ENCODE data around the gene RARA. TPM values are rescaled to one million over a fixed set of nuclear protein-coding genes. Genes with fewer than 3 reads are reported as not detected.

Gene RARA
- polyA plus RNA-seq, 3 donors = 14.9 to 63.9 (median 29.4) TPM

GRCh38 chr17:40265337-40265736, 43.6 kb upstream of the RARA start:
- intact Hi-C loops (cut with micrococcal nuclease) = loop anchor here in 1 of 2 donors (5.0 kb wide), 1 partner anchor 33 kb away; no protein-coding TSS in a partner anchor
- Histone ChIP-seq H3K4me3 (replicated peaks in 1 of 3; ENCODE audit: low read depth in 2 of 3, low read length in 3 of 3) (no peak overlapping the region), H3K9me3 (replicated peaks in 1 of 2; ENCODE audit: control insufficient read depth in 1 of 2, insufficient read depth in 1 of 2, low read length in 2 of 2) (no peaks in the 10 kb centered on the region), H3K27ac (ENCODE audit: low read depth in 1 of 2, low read length in 2 of 2) (no peak overlapping the region), H3K27me3 (ENCODE audit: control insufficient read depth in 2 of 2, insufficient read depth in 2 of 2, low read length in 2 of 2) (no peaks in the 10 kb centered on the region), H3K36me3 (replicated peaks in 1 of 2; ENCODE audit: control insufficient read depth in 1 of 2, insufficient read depth in 2 of 2, low read length in 2 of 2) (peaks cover 69 to 92% of the 10 kb centered on the region in 2 donors), H3K4me1 (ENCODE audit: control insufficient read depth in 1 of 2, insufficient read depth in 2 of 2, low read length in 2 of 2) (no peaks in the 10 kb centered on the region), H3K9ac (ENCODE audit: insufficient read depth, low read length, poor library complexity, severe bottlenecking) (no peak overlapping the region), H3K4me2 (replicated peaks; ENCODE audit: extremely low read depth, low read length, poor library complexity, severe bottlenecking) (no peak overlapping the region), H4K20me1 (ENCODE audit: insufficient read depth, low read length) (peaks cover 30% of the 10 kb centered on the region), H2AFZ (ENCODE audit: insufficient read depth, low read depth, low read length, poor library complexity, severe bottlenecking) (no peak overlapping the region), H3K79me2 (ENCODE audit: insufficient read depth, low read length) (no peaks in the 10 kb centered on the region)
- DNase-seq = no peak
- WGBS (ENCODE audit: insufficient coverage) = 99% methylated on average over 5 of the region's 5 CpGs
- no peaks in the 10 kb centered on the region for H3K4me1 Mint-ChIP-seq
- no peaks in the 10 kb centered on the region for H3K9me3 Mint-ChIP-seq
- H3K36me3 Mint-ChIP-seq = peaks cover 37 to 51% of the 10 kb centered on the region in 2 donors
- peaks cover 0 to 2% (median under 1%) of the 10 kb centered on the region in 3 donors for H3K27me3 Mint-ChIP-seq (ENCODE audit: low read depth in 3 of 3)
- H3K4me3 Mint-ChIP-seq = no peak overlapping the region
- H3K27ac Mint-ChIP-seq = no peak overlapping the region
- no peak for TF ChIP-seq CTCF (IDR thresholded peaks at IDR 0.05)

GRCh38 chr17:40266882-40267281, 42.1 kb upstream of the RARA start:
- Histone ChIP-seq H3K4me1 (ENCODE audit: control insufficient read depth in 1 of 2, insufficient read depth in 2 of 2, low read length in 2 of 2) (no peaks in the 10 kb centered on the region), H4K20me1 (ENCODE audit: insufficient read depth, low read length) (peaks cover 22% of the 10 kb centered on the region), H2AFZ (ENCODE audit: insufficient read depth, low read depth, low read length, poor library complexity, severe bottlenecking) (no peak overlapping the region), H3K79me2 (ENCODE audit: insufficient read depth, low read length) (no peaks in the 10 kb centered on the region), H3K4me3 (replicated peaks in 1 of 3; ENCODE audit: low read depth in 2 of 3, low read length in 3 of 3) (no peak overlapping the region), H3K27me3 (ENCODE audit: control insufficient read depth in 2 of 2, insufficient read depth in 2 of 2, low read length in 2 of 2) (no peaks in the 10 kb centered on the region), H3K4me2 (replicated peaks; ENCODE audit: extremely low read depth, low read length, poor library complexity, severe bottlenecking) (no peak overlapping the region), H3K9me3 (replicated peaks in 1 of 2; ENCODE audit: control insufficient read depth in 1 of 2, insufficient read depth in 1 of 2, low read length in 2 of 2) (no peaks in the 10 kb centered on the region), H3K27ac (ENCODE audit: low read depth in 1 of 2, low read length in 2 of 2) (peak overlapping the region in 1 of 2 donors; percentile 2), H3K36me3 (replicated peaks in 1 of 2; ENCODE audit: control insufficient read depth in 1 of 2, insufficient read depth in 2 of 2, low read length in 2 of 2) (peaks cover 68 to 94% of the 10 kb centered on the region in 2 donors), H3K9ac (ENCODE audit: insufficient read depth, low read length, poor library complexity, severe bottlenecking) (no peak overlapping the region)
- peaks cover 37 to 51% of the 10 kb centered on the region in 2 donors for H3K36me3 Mint-ChIP-seq
- no peak overlapping the region for H3K4me3 Mint-ChIP-seq
- no peaks in the 10 kb centered on the region for H3K4me1 Mint-ChIP-seq
- intact Hi-C loops (cut with micrococcal nuclease) = loop anchor here in 1 of 2 donors (5.0 kb wide), 1 partner anchor 35 kb away; no protein-coding TSS in a partner anchor
- no peak for DNase-seq
- 93% methylated on average over 6 of the region's 6 CpGs for WGBS (ENCODE audit: insufficient coverage)
- no peak overlapping the region for H3K27ac Mint-ChIP-seq
- no peaks in the 10 kb centered on the region for H3K9me3 Mint-ChIP-seq
- H3K27me3 Mint-ChIP-seq (ENCODE audit: low read depth in 3 of 3) = peaks cover 0 to 2% (median 0%) of the 10 kb centered on the region in 3 donors
- TF ChIP-seq CTCF (IDR thresholded peaks at IDR 0.05) = no peak

All from CD14-positive monocyte (primary cell).